Liver (tissue), 3 donors: ENCODE measurements around the gene TWSG1.

ENCODE experiments used
- CTCF ChIP-seq: fragments of 150-350 bp; IDR thresholded peaks from 2 replicates; pipeline ENCODE4 v1.5.1; 2017; ENCODE audit warnings: improper control_type of control experiment, low read depth, low read length; ENCODE audit not compliant: missing input control
- EGR1 ChIP-seq, 2 donors: IDR thresholded peaks; 2 replicates each; pipeline ENCODE4 v1.6.1; 2016 to 2018; ENCODE audit warnings: antibody characterized with exemption in 2 of 2, low read depth in 2 of 2
- JUND ChIP-seq, 2 donors: IDR thresholded peaks; 2 replicates each; pipeline ENCODE4 v1.6.1; 2016; ENCODE audit warnings: antibody characterized with exemption in 2 of 2
- MAX ChIP-seq: IDR thresholded peaks from 2 replicates; pipeline ENCODE4 v1.6.1; 2016; ENCODE audit warnings: antibody characterized with exemption
- NR2F2 ChIP-seq: IDR thresholded peaks from 2 replicates; pipeline ENCODE4 v1.6.1; 2016; ENCODE audit warnings: antibody characterized with exemption
- RAD21 ChIP-seq, 2 donors: IDR thresholded peaks; 2 replicates each; pipeline ENCODE4 v1.6.1; 2016; ENCODE audit warnings: antibody characterized with exemption in 2 of 2, mild to moderate bottlenecking in 2 of 2
- REST ChIP-seq: IDR thresholded peaks from 2 replicates; pipeline ENCODE4 v1.6.1; 2016; ENCODE audit warnings: antibody characterized with exemption, mild to moderate bottlenecking
- RXRA ChIP-seq, 2 donors: IDR thresholded peaks; 2 replicates each; pipeline ENCODE4 v1.6.1; 2017 to 2018; ENCODE audit warnings: antibody characterized with exemption in 2 of 2, mild to moderate bottlenecking in 1 of 2
- SP1 ChIP-seq: IDR thresholded peaks from 2 replicates; pipeline ENCODE4 v1.6.1; 2018; ENCODE audit warnings: antibody characterized with exemption, mild to moderate bottlenecking
- YY1 ChIP-seq: IDR thresholded peaks from 2 replicates; pipeline ENCODE4 v1.6.1; 2016; ENCODE audit warnings: antibody characterized with exemption, mild to moderate bottlenecking
- ZBTB33 ChIP-seq: IDR thresholded peaks from 2 replicates; pipeline ENCODE4 v1.6.1; 2016; ENCODE audit warnings: antibody characterized with exemption
- TF ChIP-seq, protein P1 (sequence below): IDR thresholded peaks from 2 replicates; pipeline ENCODE4 v1.6.1; 2016; ENCODE audit warnings: antibody characterized with exemption
- donor health status: healthy.
- donor health status: healthy.

DNA sequence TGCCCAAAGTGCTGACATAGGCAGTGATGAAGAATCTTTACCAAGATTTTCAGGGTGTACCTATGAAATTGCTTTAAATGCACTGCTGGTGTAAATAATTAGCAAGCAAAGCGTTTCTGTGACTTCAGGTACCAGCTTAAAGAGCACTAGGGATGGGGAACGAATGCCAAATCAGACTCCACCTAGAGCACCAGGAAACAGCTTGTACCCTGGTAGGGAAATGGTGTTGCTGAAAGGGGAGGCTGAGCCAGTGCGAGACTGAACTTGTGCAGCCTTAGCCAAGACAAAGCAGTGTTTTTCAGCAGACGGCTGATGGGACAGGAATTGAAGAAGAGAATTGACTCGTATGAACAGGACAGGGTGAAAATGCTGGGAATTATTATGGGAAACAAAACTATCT is 65.6 kb downstream of the TWSG1 start:
- TF ChIP-seq NR2F2: no peak
- no peak for TF ChIP-seq REST
- no peak for TF ChIP-seq JUND (IDR thresholded peaks at IDR 0.05)
- TF ChIP-seq, protein P1, sequence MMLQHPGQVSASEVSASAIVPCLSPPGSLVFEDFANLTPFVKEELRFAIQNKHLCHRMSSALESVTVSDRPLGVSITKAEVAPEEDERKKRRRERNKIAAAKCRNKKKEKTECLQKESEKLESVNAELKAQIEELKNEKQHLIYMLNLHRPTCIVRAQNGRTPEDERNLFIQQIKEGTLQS: no peak
- TF ChIP-seq YY1: no peak
- TF ChIP-seq CTCF: no peak
- no peak for TF ChIP-seq MAX
- TF ChIP-seq RXRA (IDR thresholded peaks at IDR 0.05): no peak
- no peak for TF ChIP-seq ZBTB33
- no peak for TF ChIP-seq EGR1 (IDR thresholded peaks at IDR 0.05; ENCODE audit: low read depth in 2 of 2)
- TF ChIP-seq RAD21 (IDR thresholded peaks at IDR 0.05): no peak
- no peak for TF ChIP-seq SP1
